Transverse colon (tissue), 3 donors: ENCODE results near the gene BLVRA.

Experiments used
- POLR2A ChIP-seq: fragments of 450-650 bp; IDR thresholded peaks from one replicate; pipeline ENCODE4 v1.6.1; 2016; ENCODE audit warnings: antibody characterized with exemption, mild to moderate bottlenecking, moderate library complexity
- TF ChIP-seq, protein P1 (sequence below), 5 experiments: fragments of 200-600 bp in 3 of 5; fragments of 450-650 bp in 2 of 5; sonication (generic) in 3 of 5; IDR thresholded peaks; 1 replicate in 2 of 5; 2 replicates in 3 of 5; pipeline ENCODE4 v1.5.1; 2016 to 2017; ENCODE audit warnings: antibody characterized with exemption in 5 of 5, inconsistent platforms in 3 of 5, mild to moderate bottlenecking in 2 of 5, moderate library complexity in 1 of 5

DNA sequence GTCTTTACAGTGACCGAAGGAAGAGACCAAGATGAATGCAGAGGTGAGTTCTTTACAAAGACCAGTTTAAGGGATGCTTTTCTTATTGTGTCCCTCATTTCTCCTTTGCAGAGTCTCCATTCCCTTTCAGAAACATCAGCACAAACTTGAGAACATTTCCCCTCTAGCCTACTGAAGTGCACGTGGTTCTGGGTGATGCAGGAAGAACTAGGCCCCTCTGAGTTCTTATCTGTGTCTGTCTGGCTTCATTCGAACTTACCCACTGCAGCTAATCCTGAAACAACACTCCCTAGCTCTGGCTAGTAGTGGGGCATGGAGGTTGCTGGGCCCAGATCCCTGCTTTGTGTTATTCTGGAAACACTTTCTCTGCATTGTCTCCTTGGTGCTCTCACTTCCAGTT, 12.6 kb downstream of the BLVRA start:
- TF ChIP-seq, protein P1, sequence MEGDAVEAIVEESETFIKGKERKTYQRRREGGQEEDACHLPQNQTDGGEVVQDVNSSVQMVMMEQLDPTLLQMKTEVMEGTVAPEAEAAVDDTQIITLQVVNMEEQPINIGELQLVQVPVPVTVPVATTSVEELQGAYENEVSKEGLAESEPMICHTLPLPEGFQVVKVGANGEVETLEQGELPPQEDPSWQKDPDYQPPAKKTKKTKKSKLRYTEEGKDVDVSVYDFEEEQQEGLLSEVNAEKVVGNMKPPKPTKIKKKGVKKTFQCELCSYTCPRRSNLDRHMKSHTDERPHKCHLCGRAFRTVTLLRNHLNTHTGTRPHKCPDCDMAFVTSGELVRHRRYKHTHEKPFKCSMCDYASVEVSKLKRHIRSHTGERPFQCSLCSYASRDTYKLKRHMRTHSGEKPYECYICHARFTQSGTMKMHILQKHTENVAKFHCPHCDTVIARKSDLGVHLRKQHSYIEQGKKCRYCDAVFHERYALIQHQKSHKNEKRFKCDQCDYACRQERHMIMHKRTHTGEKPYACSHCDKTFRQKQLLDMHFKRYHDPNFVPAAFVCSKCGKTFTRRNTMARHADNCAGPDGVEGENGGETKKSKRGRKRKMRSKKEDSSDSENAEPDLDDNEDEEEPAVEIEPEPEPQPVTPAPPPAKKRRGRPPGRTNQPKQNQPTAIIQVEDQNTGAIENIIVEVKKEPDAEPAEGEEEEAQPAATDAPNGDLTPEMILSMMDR (IDR thresholded peaks at IDR 0.05): no peak
- no peak for TF ChIP-seq POLR2A
